Suppressor macrophage treated with lipopolysaccharide for 1 hour (primary cell): ENCODE results near the gene WDR89.
"Not testable (repeated sequence)": the region's sequence is repeated elsewhere in the genome, so short reads cannot be mapped to it uniquely, and the experiment has no call there.

Source experiments
- DNase-seq, 3 donors: peaks; one replicate each; pipeline ENCODE4 v3.0.0-alpha.2; 2020 to 2022

WDR89 gene

GRCh38 chr14:63594455-63595372 is 47.0 kb downstream of the WDR89 start:
- DNase-seq, result no peak

- not testable (repeated sequence) for DNase-seq
Measured at GRCh38 chr14:63583046-63583445, 58.6 kb downstream of the WDR89 start.

- no peak for DNase-seq
Measured at GRCh38 chr14:63581491-63581890, 60.2 kb downstream of the WDR89 start.

- no peak for DNase-seq
Measured at GRCh38 chr14:63578300-63578699, 63.4 kb downstream of the WDR89 start.

DNA sequence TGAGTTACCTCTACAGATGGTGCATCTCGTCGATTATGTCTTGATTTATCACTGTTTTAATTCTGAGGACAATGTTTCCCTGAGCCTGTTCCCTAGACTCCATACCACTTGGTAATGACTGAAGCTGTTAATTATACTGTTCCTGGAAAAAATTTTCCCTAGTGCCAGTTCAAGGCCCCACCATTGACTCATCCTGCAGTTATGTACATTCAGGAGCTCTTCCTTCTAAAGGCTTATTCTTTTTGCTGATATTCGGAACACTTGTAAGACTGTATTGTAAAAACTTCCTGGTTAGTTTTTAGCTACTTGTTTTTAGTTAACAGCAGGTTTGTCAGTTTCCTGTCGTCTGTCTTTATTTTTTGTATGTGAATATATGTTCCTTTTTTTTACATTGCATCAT is 68.1 kb downstream of the WDR89 start:
- DNase-seq, result no peak

GRCh38 chr14:63565448-63565847 is 76.2 kb downstream of the WDR89 start:
- no peak for DNase-seq

- peak; percentile 27 to 47 (median 42) for DNase-seq
Measured at GRCh38 chr14:63564318-63564717, 77.4 kb downstream of the WDR89 start.

DNA sequence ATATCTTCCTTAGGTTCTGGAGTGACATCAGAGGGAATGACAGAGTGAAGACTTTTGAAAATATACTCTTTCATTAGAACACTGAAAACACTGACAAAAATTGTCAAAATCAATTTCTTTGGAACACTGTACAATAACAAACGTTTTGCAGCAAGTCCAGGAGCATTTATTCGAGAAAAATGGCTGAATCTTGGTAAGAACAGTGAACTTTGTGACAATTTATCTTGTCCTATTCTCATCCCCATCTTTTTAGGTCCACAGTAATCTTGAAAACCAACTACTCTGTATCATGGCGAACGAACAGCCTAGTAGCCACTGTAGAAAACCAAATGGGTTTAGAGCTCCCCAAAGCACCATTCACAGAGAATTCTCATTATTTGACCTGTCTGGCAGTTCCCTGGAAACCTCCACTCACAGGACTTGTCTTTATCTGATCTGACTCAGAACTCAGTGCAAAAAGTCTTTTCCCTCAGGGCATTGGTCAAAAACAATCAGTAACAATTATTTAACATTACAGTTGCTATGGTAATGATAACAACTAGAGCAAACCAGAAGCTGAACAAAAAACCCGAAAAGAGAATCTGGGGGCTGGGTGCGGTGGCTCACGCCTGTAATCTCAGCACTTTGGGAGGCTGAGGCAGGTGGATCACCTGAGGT is 78.2 kb downstream of the WDR89 start:
- no peak for DNase-seq

GRCh38 chr14:63562405-63562804 is 79.3 kb downstream of the WDR89 start:
- DNase-seq, result peak in 1 of 3 donors; percentile 7

- DNase-seq, result no peak
Measured at GRCh38 chr14:63555572-63555971, 86.1 kb downstream of the WDR89 start.

DNA sequence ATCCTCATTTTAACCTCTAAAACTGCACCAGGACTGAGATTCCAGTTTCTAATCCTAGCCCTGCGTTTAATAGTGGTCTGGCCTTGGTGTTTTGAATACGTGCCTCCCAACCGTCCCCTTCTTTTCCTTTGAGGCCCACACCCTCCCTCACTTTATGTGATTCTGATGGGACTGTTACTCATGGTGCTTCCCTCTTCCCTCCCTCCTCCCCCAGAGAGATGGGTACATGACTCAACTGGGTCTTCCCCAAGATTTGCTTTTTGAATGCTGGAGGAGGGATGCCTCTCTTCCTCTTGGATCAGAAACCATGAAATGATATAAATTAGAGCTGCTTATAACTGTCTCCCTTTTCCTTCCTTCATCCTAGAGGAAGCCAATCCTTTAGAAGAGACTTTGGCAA is 90.3 kb downstream of the WDR89 start:
- DNase-seq, result peak; percentile 78 to 83 (median 78)

DNA sequence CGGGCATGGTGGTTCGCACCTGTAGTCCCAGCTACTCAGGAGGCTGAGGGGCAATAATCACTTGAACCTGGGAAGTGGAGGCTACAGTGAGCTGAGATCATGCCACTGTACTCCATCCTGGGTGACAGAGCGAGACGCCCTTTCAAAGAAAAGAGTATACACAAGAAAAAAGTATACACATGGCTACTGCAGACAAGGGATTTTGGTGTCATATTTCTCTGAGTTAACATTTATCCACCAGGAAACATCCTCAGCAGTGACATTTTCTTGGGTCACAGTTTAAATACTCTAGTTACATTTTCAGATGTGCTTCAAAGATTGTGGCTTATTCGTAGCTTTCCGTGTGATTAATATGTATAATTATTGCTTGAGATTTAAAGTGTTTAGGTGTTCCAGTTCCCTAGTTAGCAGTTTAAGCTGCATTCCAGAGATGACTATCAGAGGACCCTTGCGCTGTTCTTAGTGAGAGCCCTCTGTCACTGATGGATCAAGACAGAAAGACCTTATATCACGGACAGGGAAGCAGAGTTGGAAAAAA is 93.8 kb downstream of the WDR89 start:
- no peak for DNase-seq
